Activated CD4-positive, alpha-beta T cell treated with anti-CD3 and anti-CD28 coated beads, Interleukin-2, Interleukin-6, amounts not matched to agents 100 ng/mL and 50 ng/mL, durations not matched to agents 16 hours and 8 hours (primary cell): ENCODE data around the gene CTU1.

ENCODE experiments used
- DNase-seq: peaks from one replicate; pipeline ENCODE4 v3.0.0-alpha.2; 2020

CTU1 gene

GRCh38 chr19:51131780-51132680, 23.8 kb upstream of the CTU1 start:
- peak; percentile 43 for DNase-seq

DNA sequence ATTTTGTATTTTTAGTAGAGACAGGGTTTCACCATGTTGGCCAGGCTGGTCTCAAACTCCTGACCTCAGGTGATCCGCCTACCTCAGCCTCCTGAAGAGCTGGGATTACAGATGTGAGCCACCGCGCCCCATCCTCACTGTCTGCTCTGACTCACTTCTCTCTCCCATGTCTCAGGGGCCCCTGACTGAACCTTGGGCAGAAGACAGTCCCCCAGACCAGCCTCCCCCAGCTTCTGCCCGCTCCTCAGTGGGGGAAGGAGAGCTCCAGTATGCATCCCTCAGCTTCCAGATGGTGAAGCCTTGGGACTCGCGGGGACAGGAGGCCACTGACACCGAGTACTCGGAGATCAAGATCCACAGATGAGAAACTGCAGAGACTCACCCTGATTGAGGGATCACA, 21.5 kb upstream of the CTU1 start:
- no peak for DNase-seq

GRCh38 chr19:51128227-51128626, 20.0 kb upstream of the CTU1 start:
- DNase-seq: no peak

DNA sequence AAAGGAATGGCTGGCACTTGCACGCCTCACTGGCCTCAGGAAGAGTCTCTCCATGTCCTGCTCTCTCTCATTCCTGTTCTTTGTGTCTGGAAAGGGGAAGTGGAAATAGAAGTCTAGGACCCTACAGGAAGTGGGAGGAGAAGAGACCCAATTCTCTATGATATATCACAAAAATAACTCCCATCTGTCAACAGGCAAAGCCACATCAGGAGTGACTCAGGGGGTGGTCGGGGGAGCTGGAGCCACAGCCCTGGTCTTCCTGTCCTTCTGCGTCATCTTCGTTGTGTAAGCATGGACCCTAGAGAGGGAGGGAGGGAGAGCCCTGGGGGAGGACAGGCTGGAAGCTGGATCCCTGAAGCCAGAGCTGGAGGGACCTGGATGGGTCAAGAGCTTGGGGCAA, 19.5 kb upstream of the CTU1 start:
- DNase-seq: no peak

DNA sequence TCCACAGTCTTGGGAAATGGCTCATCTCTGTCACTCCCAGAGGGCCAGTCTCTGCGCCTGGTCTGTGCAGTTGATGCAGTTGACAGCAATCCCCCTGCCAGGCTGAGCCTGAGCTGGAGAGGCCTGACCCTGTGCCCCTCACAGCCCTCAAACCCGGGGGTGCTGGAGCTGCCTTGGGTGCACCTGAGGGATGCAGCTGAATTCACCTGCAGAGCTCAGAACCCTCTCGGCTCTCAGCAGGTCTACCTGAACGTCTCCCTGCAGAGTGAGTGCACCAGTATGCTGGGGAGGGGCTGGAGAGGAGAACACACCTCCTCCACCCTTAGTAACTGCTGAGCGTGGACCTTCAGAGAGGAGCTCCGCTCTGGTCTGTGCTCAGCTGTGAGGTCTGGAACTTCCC, 18.8 kb upstream of the CTU1 start:
- DNase-seq: no peak

GRCh38 chr19:51125421-51126075, 17.3 kb upstream of the CTU1 start:
- DNase-seq: no peak

DNA sequence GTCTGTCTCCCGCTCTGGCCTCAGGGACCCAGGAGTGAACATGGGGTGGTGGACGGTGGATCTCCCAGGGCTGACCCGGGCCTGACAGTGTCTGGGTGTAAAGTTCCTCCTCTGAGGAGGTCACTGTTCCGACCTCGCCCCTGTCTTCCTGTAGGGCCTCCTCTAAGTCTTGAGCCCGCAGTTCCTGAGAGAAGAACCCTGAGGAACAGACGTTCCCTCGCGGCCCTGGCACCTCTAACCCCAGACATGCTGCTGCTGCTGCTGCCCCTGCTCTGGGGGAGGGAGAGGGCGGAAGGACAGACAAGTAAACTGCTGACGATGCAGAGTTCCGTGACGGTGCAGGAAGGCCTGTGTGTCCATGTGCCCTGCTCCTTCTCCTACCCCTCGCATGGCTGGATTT, 16.5 kb upstream of the CTU1 start, which contains the start of gene SIGLEC9:
Gene SIGLEC9 (plus strand): TSS at position 178 of the 400 bp plus-strand sequence. CDS start 69 bp downstream, at position 247.
- no peak for DNase-seq

GRCh38 chr19:51124216-51124615, 16.0 kb upstream of the CTU1 start:
- DNase-seq: no peak

GRCh38 chr19:51123802-51124201, 15.6 kb upstream of the CTU1 start:
- DNase-seq: no peak

DNA sequence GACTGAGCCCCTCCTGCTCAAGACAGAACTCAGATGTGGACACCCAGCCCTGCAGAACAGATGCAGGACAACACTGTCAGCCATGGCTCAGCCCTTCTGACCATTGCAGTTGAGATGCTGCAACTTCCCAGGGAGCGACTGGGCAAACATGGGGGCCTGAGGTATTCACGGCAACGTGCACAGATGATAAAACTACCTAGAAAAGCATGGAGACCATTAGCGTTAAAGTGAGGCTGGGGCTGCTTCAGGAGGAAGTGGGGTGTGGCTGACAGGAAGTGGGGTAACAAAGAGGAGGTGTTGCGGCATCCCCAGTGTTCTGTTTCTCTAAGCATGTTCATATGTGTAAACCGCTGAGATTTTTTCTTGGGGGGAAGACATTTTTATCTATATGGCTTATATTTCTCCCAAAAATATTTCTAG, 15.2 kb upstream of the CTU1 start:
- peak; percentile 73 for DNase-seq

DNA sequence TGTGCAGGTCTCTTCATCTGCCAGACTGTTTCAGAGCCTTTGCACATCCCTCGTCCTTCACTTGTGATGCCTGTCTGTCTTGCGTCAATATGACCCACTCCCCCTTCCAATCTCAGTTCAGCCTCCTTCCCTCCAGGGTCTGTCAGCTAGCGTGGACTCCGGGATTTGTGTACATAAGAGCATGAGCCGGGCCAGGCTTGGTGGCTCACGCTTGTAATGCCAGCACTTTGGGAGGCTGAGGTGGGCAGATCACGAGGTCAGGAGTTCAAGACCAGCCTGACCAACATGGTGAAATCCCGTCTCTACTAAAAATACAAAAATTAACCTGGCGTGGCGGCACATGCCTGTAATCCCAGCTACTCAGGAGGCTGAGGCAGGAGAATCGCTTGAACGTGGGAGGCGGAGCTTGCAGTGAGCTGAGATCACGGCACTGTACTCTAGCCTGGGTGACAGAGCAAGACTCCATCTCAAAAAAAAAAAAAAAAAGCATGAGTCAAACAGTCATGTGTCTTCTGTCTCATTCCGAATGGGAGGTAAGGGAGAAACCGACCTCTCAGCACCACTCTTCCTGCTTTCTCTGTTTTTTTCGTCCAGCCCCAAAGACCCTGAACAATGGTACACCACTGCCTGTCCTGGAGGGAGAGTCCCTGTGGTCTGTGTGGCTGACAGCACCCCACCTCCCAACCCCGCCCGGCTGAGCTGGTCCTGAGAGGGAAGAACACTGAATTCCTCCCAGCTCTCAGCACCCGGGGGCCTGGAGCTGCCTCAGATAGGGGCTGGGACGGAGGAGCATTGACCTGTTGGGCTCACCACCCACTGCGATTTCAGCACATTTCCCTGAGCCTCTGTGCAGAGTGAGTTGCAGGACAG, 14.1 kb upstream of the CTU1 start:
- no peak for DNase-seq

DNA sequence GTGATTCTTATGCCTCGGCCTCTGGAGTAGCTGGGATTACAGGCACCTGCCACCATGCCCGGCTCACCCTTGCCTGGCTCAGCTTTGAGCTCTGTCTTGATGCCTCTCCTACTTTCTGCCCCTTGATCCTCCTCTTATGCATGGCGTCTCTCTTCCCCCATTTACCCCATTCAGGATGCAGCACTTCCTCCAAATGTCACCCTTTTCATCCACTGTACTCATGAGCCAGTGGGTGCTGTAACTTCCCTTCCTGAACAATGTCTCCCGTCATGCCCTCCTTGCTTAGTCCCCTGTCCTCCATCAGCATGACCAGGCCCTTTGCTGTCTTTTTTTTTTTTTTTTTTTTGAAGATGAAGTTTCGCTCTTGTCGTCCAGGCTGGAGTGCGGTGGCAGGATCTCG, 13.0 kb upstream of the CTU1 start:
- DNase-seq: no peak

- no peak for DNase-seq
Observed at GRCh38 chr19:51120160-51120559, 12.0 kb upstream of the CTU1 start.

- no peak for DNase-seq
Observed at GRCh38 chr19:51119611-51120010, 11.4 kb upstream of the CTU1 start.

- DNase-seq: no peak
Observed at GRCh38 chr19:51119101-51119500, 10.9 kb upstream of the CTU1 start.

GRCh38 chr19:51116736-51117286, 8.6 kb upstream of the CTU1 start:
- DNase-seq: peak; percentile 58

- peak; percentile 81 for DNase-seq
Observed at GRCh38 chr19:51114087-51114729, 6.0 kb upstream of the CTU1 start.

- no peak for DNase-seq
Observed at GRCh38 chr19:51111606-51112005, 3.4 kb upstream of the CTU1 start.

GRCh38 chr19:51110666-51110971, 2.4 kb upstream of the CTU1 start:
- DNase-seq: no peak

DNA sequence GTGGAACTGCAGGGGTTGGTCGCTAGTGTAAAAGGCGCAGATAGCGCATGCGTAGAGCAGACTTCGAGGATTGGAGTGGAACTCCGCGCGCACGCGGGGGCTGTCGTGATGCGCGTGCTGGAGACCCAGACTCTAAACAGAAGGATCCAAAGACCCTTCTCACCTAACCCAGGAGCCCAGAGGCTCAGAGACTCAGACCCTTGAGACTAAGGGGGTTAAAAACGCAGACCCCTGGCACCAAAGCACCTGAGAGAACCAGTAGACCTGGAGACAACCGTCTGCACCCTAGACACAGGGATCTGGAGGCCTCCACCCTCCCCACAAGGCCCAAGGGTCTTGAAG, 567 bp upstream of the CTU1 start:
- DNase-seq: no peak

- DNase-seq: no peak
Observed at GRCh38 chr19:51107406-51108065, 673 bp downstream of the CTU1 start.

DNA sequence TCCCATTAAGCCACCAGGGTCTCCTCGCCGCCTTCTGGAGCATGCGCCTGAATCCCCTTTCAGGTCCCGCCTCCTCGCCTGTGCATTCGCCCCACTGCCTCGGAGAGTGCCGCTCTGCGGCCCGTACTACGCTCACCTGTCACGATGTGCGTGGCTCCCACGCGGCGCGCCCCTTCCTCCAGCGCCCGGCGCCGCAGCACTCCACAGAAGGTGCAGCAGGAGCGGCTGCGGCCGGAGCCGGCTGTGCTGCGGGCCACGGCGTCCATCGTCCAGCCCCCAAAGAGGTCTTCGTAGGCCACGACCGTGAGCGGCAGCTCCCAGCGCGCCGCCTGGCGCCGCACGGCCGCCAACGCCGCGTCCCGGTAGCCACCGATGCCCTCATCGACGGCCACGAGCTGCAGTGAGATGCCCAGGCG, 4.3 kb downstream of the CTU1 start:
- no peak for DNase-seq
